ENCODE results near the gene COX19.

DNA sequence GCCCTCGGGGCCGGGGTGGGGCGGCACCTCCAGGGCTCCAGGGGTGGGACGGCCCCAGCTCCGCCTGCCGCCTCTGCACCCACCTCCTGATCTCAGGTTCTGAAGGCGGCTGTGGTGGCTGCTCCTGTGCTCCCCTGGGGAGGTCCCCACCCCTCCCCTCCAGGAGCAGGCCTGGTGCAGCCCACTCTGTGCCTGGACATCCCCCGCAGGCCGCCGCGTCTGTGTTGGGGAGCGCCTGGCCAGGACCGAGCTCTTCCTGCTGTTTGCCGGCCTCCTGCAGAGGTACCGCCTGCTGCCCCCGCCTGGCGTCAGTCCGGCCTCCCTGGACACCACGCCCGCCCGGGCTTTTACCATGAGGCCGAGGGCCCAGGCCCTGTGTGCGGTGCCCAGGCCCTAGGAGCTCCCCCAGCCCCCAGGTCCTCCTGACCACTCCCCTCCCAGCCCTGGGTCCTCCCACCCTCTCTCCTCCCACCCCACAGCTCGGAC, 13.1 kb upstream of the COX19 start:
- no peak for TF ChIP-seq EZH2 (IDR thresholded peaks at IDR 0.05)
- TF ChIP-seq POLR2AphosphoS5 (IDR thresholded peaks at IDR 0.05; ENCODE audit: borderline replicate concordance, low read depth, low read length), result no peak
